PC-3 (cell line): ENCODE results near the gene EFHC1.

Experiments used
- EZH2 ChIP-seq: fragments of 300-600 bp; sonication (generic); IDR thresholded peaks from one replicate; pipeline ENCODE4 v1.6.1; 2017; ENCODE audit warnings: antibody characterized with exemption, mild to moderate bottlenecking, low read length; ENCODE audit not compliant: unreplicated experiment
- EZH2phosphoT487 ChIP-seq: fragments of 300-600 bp; sonication (generic); IDR thresholded peaks from 2 replicates; pipeline ENCODE4 v1.6.1; 2018; ENCODE audit warnings: mild to moderate bottlenecking, antibody characterized with exemption, low read length, borderline replicate concordance
- TF ChIP-seq, protein P1 (sequence below): fragments of 300-600 bp; sonication (generic); conservative IDR thresholded peaks from 2 replicates; pipeline ENCODE4 v1.5.1; 2017; ENCODE audit warnings: antibody characterized with exemption, low read depth, mild to moderate bottlenecking, low read length

DNA sequence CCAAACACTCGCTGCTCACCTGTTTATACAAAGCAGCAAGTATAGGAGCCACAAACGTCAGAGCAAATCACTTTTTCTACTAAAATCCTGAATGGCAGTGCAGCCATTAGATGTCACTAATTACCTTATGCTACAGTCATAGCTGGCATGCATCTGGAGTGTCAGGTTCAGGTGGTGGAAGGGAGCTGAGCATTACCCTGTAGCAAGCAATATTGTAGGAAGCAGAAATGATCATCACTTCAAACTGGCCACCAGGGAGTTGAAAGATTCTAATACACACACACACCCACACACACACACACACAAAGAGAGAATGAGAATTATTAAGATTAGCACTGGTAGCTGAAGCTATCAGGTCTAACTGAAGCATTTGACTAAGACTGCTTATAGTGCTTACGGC, 75.8 kb downstream of the EFHC1 start:
- TF ChIP-seq, protein P1, sequence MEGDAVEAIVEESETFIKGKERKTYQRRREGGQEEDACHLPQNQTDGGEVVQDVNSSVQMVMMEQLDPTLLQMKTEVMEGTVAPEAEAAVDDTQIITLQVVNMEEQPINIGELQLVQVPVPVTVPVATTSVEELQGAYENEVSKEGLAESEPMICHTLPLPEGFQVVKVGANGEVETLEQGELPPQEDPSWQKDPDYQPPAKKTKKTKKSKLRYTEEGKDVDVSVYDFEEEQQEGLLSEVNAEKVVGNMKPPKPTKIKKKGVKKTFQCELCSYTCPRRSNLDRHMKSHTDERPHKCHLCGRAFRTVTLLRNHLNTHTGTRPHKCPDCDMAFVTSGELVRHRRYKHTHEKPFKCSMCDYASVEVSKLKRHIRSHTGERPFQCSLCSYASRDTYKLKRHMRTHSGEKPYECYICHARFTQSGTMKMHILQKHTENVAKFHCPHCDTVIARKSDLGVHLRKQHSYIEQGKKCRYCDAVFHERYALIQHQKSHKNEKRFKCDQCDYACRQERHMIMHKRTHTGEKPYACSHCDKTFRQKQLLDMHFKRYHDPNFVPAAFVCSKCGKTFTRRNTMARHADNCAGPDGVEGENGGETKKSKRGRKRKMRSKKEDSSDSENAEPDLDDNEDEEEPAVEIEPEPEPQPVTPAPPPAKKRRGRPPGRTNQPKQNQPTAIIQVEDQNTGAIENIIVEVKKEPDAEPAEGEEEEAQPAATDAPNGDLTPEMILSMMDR: no peak
- TF ChIP-seq EZH2 (no peak), EZH2phosphoT487 (no peak)
